GM18861 (cell line): Measurements from ENCODE around the gene CAPN1.

Source experiments
- ATAC-seq: cut with Tn5 transposase; IDR thresholded peaks from one replicate; pipeline ENCODE4 v1.9.1; 2021; ENCODE audit not compliant: unreplicated experiment

CAPN1 gene

GRCh38 chr11:65258988-65259387 is 77.3 kb downstream of the CAPN1 start:
- ATAC-seq = no peak

DNA sequence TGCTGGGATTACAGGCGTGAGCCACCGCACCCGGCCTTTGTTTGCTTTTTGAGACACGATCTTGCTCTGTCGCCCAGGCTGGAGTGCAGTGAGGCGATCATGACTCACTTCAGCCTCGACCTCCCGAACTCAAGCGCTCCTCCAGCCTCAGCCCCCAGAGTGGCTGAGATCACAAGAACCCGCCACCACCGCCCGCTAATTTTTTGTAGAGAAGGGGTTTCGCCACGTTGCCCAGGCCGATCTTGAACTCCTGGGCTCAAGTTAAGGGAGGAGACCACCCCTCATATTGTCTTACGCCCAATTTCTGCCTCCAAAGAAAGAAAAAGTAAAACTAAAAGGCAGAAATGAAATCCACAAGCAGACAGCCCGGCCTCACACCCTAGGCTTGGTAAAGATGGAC is 78.6 kb downstream of the CAPN1 start:
- no peak for ATAC-seq

GRCh38 chr11:65260756-65261590 is 79.2 kb downstream of the CAPN1 start:
- peak; percentile 20 for ATAC-seq
